GM18502 (cell line): ENCODE measurements around the gene DAPK1.

Source experiments
- ATAC-seq: cut with Tn5 transposase; IDR thresholded peaks from one replicate; pipeline ENCODE4 v1.9.1; 2021; ENCODE audit warnings: mild to moderate bottlenecking; ENCODE audit not compliant: unreplicated experiment, poor library complexity

Gene DAPK1

DNA sequence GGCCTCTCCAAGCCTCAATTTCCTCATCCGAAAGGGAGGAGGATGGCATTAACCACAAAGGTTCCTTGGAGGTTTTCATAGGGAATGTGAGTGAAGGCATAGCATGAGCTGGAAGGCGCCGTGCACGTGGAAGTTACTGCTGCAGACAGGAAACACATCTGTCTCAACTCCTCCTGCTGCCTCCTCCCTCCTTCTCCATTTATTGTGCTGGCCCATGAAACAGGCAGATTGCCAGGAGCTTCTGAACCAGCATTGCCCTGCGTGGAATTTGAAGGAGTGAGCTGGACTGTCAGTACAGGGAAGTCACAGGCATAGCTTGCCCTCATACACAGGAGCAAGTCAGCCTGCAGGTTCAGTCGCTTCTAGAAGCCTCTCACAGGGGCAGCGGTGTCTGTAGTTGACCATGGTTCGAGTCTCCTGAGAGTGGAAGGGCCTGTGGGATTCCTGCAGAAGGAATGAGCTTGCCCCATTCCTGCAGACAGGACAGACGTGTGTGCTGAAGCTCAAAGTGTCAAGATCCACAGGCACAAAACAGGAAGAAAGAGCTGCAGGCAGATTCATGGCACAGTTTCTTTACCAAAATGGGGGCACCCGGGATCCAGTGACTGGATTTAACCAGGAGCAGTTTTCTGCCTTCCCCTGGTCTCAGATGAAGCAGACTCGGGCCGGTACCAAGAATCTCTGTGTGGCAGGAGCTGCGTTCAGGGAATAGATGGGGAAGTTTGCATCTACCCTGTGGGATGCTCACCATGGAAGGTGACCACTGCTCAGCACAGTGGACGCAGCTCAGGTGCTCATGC, 179.5 kb downstream of the DAPK1 start:
- ATAC-seq, result no peak

DNA sequence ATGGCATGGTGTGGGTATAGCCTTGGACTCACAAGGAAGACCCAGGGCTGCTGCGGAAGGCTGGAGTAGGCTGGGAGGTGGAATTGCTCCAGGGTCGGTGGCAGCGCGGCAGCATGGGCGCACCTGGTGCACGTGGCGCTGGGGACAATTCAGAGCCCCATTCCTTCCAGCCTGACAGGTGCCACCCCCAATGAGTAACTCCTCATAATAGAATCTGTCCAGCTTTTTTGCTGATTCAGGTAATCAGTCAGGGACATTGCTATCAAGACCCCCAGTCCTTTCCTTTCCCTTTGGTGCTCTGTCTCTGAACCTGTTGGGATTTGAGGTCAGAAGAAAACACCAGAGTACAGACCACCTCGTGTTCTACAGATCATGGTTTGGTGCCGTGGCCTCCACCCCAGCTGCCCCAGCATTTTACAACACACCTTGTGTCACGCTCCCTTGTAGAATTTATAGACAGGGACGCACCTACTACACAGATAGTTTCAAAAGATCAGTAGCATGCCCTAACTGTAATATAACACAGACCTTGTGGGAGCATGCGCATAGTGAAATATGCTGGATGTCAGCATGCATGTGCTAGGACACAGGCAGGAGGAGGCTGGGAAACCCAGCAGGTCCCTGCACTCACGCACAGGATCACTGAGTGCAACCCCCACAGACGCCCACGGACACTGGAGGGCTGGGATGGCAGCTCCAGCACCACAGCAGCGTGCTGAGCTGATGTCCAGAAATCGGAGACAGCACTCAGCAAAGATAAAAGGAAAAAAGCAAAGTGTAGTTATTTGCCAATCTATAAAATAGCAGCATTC, 180.3 kb downstream of the DAPK1 start:
- ATAC-seq, result no peak

DNA sequence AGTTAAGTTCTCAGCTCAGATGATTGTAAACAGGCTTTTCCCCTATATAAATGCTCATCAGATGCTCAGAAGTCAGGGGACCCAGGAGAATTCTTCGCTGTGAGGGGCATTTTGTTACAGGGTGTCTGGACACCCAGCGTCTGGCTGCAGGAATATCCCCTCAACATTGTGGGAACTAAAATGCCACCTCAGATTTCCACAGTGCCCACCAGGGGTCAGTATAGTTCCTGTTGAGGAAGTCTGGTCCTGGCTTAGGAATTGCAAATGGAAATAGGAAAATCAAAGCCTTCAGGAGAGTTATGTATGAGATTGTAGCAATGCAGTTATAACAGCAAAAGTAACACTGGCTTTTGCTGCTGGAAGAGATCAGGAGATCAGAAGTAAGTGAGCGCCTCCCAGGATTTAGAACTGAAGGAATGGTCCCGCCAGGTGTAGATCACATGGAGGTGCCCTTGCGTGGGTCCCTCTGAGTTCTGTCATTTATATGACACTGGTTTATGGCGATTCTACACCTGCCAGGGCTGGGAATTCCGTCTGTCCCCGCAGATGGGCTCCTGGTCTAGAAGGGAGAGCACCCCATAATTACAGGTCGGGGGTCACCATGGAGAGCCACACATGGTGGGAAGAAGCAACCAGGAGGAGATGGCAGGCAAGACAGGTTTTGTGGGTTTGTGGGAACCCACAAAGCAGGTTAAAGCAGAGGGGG, 181.1 kb downstream of the DAPK1 start:
- ATAC-seq, result no peak

- no peak for ATAC-seq
These were observed 183.8 kb downstream of the DAPK1 start for GRCh38 chr9:87681271-87682061.

GRCh38 chr9:87682085-87682484, 184.4 kb downstream of the DAPK1 start:
- ATAC-seq, result no peak

DNA sequence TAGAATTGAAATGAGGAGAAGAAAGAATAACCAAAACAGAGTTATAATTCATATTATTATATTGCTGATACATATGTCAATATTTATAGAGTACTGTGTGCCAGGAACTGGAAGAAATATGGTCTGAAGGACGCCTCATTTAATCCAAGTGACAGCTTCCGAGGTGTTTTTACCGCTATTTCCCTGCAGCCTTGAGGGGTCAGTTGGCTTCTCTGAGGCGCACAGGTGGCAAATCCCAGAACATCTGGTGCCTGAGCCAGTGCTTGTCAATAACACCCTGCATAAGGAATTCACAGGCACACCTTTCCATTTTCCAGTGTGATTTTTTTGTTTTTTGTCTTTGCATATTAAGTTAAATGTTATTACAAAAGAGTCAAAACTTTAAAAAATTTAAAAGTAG, 185.0 kb downstream of the DAPK1 start:
- ATAC-seq, result no peak

DNA sequence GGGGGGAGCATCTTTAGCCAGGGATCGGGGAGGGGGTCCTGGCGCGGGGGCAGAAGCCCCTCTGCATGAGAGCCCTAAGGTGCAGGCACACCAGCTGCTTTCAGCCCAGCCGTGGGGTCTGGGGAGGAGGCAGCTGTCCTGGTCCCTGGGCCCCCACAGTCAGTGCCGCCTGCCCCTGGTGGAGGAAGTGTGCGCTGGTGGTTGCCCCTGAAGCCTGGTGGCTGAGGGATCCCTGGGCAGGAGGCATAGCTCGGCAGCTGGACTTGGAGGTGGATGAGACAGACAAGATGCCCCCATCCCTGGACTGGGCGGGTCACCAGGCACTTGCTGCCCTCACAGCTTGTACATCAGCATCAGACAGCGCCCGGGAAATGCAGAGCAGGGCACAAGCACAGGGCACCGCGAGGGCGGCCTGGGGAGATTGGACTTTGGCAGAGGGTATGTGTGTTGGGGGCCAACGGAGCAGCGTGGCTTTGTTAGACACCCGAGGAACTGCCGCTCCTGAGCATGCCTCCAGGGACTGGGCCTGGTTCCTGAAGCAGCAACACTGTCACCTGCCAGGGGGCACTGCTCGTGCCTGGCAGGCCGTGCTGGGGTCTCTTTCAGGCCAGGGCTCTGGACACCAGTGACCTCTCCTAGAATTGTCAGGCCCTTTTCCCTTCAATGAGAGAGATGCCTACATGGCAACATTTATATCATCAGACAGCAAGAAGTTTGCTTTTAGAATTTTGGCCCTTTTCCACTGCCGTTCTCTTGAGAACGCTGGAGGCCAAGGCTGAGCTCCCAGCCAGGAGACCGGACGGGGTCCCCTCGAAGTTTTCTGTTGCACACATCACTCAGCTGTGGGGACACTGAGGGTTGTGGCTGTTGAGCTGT, 186.3 kb downstream of the DAPK1 start:
- no peak for ATAC-seq

GRCh38 chr9:87684627-87685219, 187.1 kb downstream of the DAPK1 start:
- no peak for ATAC-seq

DNA sequence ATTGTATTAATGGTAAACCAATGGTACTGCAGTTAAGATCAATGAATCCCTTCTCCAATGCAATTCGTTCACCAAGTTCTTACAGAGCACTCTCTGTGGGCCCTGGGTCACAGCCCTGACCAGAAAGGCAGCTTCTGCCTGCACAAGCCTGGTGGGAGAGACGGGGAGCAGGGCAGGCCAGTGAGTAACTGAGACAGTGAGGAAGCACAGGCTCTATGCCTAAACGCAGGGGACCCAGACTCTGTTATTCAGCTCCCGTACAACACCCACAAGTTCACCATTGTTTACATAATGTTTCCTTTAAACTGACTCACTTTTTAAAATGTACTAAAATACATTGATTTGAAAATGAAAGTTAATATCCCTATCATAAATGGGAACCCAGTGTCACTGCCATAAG, 187.8 kb downstream of the DAPK1 start:
- no peak for ATAC-seq

DNA sequence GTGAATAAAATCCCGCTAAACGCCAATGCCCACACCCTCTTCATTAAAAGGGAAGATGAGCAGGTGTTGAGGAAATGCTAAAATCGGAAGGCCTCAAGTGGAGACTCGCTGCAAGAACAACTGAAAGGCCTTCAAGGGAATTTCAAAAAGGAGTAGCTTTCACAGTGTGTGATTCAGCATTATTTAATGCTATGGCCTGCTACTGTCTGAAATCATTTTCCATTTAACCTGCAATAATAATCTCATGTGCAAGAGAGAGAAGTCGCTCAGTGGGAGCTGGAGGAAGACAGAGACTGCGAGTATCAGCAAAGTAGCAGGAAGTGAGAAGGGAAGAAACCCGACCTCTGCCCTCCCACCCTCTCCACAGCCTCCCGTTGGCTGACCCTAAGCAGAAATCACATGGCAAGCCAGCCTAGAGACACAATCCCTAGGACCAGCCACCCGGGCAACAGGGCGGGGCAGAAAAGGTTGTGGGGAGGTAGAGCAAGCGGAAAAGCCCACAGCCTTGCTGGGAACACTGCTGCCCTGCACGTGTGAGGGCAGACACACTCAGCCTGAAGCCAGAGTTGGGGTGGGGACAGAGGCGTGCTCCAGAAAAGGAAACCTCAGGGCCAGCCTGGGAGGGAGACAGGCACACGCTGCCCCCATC, 188.3 kb downstream of the DAPK1 start:
- ATAC-seq, result no peak

- ATAC-seq, result no peak
These were observed 188.9 kb downstream of the DAPK1 start for GRCh38 chr9:87686520-87687090.

DNA sequence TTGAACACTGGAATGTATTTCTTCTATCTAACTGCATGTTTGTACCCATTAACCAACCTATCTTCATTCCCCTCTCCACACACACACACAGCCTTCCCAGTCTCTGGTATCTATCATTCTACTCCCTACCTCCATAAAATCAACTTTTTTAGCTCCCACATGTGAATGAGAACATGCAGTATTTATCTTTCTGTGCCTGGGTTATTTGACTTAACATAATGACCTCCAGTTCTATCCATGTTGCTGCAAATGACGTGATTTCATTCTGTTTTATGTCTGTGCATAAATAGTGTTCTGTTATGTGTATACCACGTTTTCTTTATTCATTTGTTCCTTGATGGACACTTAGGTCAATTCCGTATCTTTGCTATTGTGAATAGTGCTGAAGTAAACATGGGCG, 189.5 kb downstream of the DAPK1 start:
- no peak for ATAC-seq

DNA sequence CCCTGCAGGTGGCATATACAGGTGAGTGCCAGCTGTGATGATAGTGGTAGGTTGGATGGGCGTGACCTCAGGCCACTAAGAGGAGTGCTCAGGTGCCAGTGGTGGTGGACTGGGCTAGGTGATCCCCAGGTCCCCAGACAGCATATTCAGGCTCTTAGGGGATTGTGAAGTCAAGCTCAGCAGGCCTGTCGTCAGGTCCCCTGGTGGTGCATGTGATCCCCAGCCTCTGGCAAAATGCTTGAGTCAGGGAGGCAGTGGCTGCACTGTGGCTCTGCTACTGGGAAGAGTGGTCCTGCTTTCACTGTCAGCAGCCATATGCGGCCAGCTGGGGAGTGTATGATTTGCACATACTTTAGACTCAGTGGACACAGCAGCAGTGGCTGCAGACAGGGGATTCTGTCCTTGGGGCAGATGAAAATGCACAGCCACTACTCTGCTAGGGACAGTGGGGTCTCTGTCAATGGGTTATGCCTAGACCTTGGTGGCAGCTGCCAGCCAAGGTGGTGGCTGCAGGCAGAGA, 196.6 kb downstream of the DAPK1 start:
- no peak for ATAC-seq

GRCh38 chr9:87695523-87695922, 197.9 kb downstream of the DAPK1 start:
- no peak for ATAC-seq

GRCh38 chr9:87696641-87697040, 199.0 kb downstream of the DAPK1 start:
- no peak for ATAC-seq

GRCh38 chr9:87698069-87698809, 200.6 kb downstream of the DAPK1 start:
- no peak for ATAC-seq

DNA sequence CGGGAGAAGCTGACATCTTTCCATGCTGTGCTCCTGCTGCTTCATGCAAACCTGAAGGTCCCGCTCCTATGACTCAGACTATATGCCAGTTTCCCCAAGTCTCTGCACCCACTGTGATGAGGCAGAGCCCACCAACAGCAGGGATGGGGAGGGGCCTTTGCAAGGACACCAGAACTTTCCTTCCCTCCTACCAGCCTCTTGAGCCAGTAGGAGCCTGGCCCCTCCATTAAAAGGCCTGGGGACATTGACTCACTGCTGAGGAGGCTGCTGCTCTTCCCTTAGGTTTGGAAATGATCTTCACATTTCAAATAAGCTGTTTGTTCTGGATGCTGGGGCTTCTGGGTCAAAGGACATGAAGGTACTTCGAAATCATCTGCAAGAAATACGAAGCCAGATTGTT, 202.2 kb downstream of the DAPK1 start:
- ATAC-seq, result no peak
